ENCODE results near the gene KCNMA1. TPM values are rescaled to one million over a fixed set of nuclear protein-coding genes. Genes with fewer than 3 reads are reported as not detected.
A peak's percentile ranks its signal among the peaks of the same experiment; 100 is the strongest.

KCNMA1 gene
- total and polyA plus RNA-seq, 4 experiments from 2014 or later, result 0.26 TPM; not detected in 3

DNA sequence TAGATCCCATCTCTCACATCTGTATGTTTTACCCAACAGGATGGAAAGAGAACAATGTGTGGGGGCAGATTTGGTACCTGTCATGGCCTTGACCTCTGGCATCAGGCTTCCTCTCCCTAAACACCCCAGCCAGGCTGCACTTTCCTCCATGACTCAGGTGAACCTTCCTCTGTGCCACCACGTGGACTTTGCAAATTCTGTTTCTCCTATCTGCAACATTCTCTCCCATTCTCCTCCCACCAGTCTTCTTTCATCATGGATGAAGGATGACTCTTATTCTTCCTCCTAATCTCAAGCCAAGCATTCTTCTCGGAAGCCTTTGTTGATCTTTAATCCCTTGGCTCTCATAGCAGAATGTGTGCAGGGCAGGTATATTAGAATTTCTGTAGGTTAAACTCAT is 355.4 kb downstream of the KCNMA1 start:
- POLR2A ChIA-PET (ENCODE audit: partially characterized antibody), result no interaction called here
- intact Hi-C loops (cut with micrococcal nuclease), result no loop called here
- peaks cover 0 to 8% (median 4%) of the 10 kb centered on the region in 8 donors for H3K9me3 Mint-ChIP-seq
- no peaks in the 10 kb centered on the region for H3K9me3 ChIP-seq (ENCODE audit: control insufficient read depth in 1 of 2, low read length in 2 of 2)
- CTCF ChIA-PET (ENCODE audit: partially characterized antibody), result no interaction called here
- peaks cover 5 to 7% of the 10 kb centered on the region in 2 donors for H3K27me3 Mint-ChIP-seq
- no peak overlapping the region for H3K27ac Mint-ChIP-seq
- no peaks in the 10 kb centered on the region for H3K27me3 ChIP-seq (ENCODE audit: insufficient read depth, low read length)
- no peak for DNase-seq
- no peaks in the 10 kb centered on the region for H3K4me1 ChIP-seq (ENCODE audit: insufficient read depth, low read length)
- H3K27ac ChIP-seq (ENCODE audit: low read depth, low read length), result no peak overlapping the region
- peak overlapping the region in 2 of 8 donors; percentile 13 to 25 for H3K4me3 Mint-ChIP-seq
- H3K4me1 Mint-ChIP-seq, result peaks cover 0 to 1% (median 0%) of the 10 kb centered on the region in 4 donors
- no peaks in the 10 kb centered on the region for H3K36me3 ChIP-seq (ENCODE audit: insufficient read depth, low read length)
- H3K4me3 ChIP-seq (ENCODE audit: low read length in 2 of 2), result no peak overlapping the region
- H3K36me3 Mint-ChIP-seq, result no peaks in the 10 kb centered on the region

DNA sequence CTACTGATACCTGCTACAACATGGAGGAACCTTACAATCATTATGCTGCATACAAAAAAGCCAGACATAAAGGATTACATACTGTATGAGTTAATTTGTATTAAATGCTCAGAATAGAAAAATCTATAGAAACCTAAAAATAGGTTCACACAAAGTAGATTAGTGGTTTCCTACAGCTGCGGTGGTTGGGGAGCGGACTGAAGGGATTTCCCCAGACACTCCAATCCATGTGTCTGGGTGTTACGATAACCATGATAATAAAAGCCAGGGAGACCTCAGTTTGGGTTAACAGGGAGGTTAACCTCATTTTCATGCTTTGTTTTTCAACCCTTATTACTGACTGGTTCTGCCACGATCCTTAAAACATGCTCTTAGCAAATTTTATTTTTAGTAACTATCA is 355.9 kb downstream of the KCNMA1 start:
- Histone ChIP-seq H3K27me3 (ENCODE audit: insufficient read depth, low read length) (no peaks in the 10 kb centered on the region), H3K36me3 (ENCODE audit: insufficient read depth, low read length) (no peaks in the 10 kb centered on the region), H3K4me1 (ENCODE audit: insufficient read depth, low read length) (no peaks in the 10 kb centered on the region), H3K9me3 (ENCODE audit: control insufficient read depth in 1 of 2, low read length in 2 of 2) (no peaks in the 10 kb centered on the region), H3K4me3 (ENCODE audit: low read length in 2 of 2) (no peak overlapping the region), H3K27ac (ENCODE audit: low read depth, low read length) (no peak overlapping the region)
- peaks cover 4 to 6% of the 10 kb centered on the region in 2 donors for H3K27me3 Mint-ChIP-seq
- peaks cover 0 to 1% (median 0%) of the 10 kb centered on the region in 4 donors for H3K4me1 Mint-ChIP-seq
- no peak overlapping the region for H3K27ac Mint-ChIP-seq
- H3K4me3 Mint-ChIP-seq, result no peak overlapping the region
- ChIA-PET CTCF (ENCODE audit: partially characterized antibody) (no interaction called here), POLR2A (ENCODE audit: partially characterized antibody) (no interaction called here)
- DNase-seq, result no peak
- H3K36me3 Mint-ChIP-seq, result no peaks in the 10 kb centered on the region
- intact Hi-C loops (cut with micrococcal nuclease), result no loop called here
- H3K9me3 Mint-ChIP-seq, result peaks cover 0 to 8% (median 4%) of the 10 kb centered on the region in 8 donors

DNA sequence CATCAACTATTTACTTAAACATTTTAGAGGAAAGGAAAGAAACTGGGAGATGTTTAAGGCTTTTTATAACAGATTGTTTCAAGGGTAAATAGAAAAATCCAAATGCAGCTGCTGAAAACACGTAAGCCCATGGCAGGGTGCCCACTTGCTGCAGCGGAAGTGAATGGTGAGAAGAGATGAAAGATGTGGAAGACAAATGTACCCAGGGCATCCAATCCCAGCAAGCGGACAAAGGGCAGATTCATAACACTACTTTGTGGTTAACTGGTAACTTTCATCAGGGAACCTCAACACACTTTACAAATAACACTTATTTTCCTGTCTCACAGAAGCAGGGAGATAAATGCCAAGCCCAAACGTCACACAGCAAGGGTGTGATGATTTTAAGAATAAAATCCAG is 358.4 kb downstream of the KCNMA1 start:
- Histone ChIP-seq H3K4me1 (ENCODE audit: insufficient read depth, low read length) (no peaks in the 10 kb centered on the region), H3K4me3 (ENCODE audit: low read length in 2 of 2) (no peak overlapping the region), H3K27me3 (ENCODE audit: insufficient read depth, low read length) (no peaks in the 10 kb centered on the region), H3K36me3 (ENCODE audit: insufficient read depth, low read length) (no peaks in the 10 kb centered on the region), H3K9me3 (ENCODE audit: control insufficient read depth in 1 of 2, low read length in 2 of 2) (no peaks in the 10 kb centered on the region), H3K27ac (ENCODE audit: low read depth, low read length) (no peak overlapping the region)
- Mint-ChIP-seq H3K27me3 (peaks cover 3 to 8% of the 10 kb centered on the region in 2 donors), H3K4me1 (peaks cover 0 to 1% (median 0%) of the 10 kb centered on the region in 4 donors), H3K4me3 (no peak overlapping the region), H3K9me3 (peaks cover 0 to 8% (median 3%) of the 10 kb centered on the region in 8 donors), H3K36me3 (no peaks in the 10 kb centered on the region), H3K27ac (no peak overlapping the region)
- POLR2A ChIA-PET (ENCODE audit: partially characterized antibody), result no interaction called here
- peak in 1 of 5 donors; percentile 2 for DNase-seq
- CTCF ChIA-PET (ENCODE audit: partially characterized antibody), result no interaction called here
- intact Hi-C loops (cut with micrococcal nuclease), result no loop called here

DNA sequence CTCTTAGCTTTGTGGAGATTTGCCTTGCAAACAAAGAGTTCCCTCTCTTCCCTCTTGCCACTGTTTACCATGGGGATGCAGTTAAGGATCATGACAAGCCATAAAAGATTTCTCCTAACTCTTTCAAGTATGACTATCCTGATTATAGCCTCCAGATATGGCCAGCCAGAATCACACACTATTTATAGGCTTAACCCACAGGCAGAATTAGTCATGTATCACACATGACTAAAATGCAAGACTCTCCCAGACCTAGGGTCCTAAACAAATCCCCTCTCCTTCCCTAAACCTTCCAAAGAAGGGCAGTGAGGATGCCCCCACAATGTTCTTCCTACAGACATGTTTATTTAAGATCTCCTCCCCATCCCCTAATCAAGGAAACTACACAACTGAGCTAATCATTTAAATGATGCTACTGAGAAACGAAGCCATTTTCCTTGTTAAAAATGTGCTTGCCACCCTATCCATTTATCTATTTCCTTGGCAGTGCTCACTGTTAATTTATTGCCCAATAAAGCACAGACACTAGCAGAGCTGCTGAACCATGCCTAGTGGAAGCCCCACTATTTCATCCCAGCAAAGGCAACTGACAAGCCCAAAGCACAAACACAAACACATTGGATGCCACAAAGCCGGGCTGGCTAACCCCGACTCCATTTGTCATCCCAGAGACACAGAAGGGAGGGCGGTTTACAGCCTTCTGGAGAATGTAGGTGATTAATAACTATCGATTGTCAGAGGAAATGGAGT is 363.4 kb downstream of the KCNMA1 start:
- H3K4me1 ChIP-seq (ENCODE audit: insufficient read depth, low read length), result no peaks in the 10 kb centered on the region
- no peaks in the 10 kb centered on the region for H3K27me3 ChIP-seq (ENCODE audit: insufficient read depth, low read length)
- no peaks in the 10 kb centered on the region for H3K36me3 Mint-ChIP-seq
- H3K4me3 ChIP-seq (ENCODE audit: low read length in 2 of 2), result no peak overlapping the region
- DNase-seq, result no peak
- H3K9me3 Mint-ChIP-seq, result peaks cover 0 to 5% (median under 1%) of the 10 kb centered on the region in 8 donors
- H3K27ac ChIP-seq (ENCODE audit: low read depth, low read length), result no peak overlapping the region
- intact Hi-C loops (cut with micrococcal nuclease), result no loop called here
- ChIA-PET CTCF (ENCODE audit: partially characterized antibody) (no interaction called here), POLR2A (ENCODE audit: partially characterized antibody) (no interaction called here)
- no peaks in the 10 kb centered on the region for H3K4me1 Mint-ChIP-seq
- peaks cover 4 to 5% of the 10 kb centered on the region in 2 donors for H3K27me3 Mint-ChIP-seq
- H3K4me3 Mint-ChIP-seq, result no peak overlapping the region
- no peaks in the 10 kb centered on the region for H3K9me3 ChIP-seq (ENCODE audit: control insufficient read depth in 1 of 2, low read length in 2 of 2)
- no peak overlapping the region for H3K27ac Mint-ChIP-seq
- H3K36me3 ChIP-seq (ENCODE audit: insufficient read depth, low read length), result no peaks in the 10 kb centered on the region

DNA sequence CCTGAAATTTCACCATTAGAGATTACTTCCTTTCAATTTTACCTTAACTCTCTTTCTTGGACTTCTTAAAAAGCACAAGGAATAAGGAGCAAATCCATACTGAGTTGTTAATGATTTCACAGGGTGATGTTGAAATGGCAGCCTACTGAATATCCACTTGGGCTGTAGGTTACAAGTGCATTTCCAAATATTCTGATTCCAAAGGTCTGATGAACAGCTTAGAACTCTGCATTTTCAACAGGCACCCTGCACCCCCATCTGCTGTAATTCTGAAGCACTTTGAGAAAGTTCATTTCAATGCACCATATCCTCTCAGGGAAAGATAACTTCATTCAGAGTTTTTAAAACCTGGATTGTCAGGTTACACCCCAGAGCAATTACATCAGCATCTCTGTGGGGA is 368.4 kb downstream of the KCNMA1 start:
- Mint-ChIP-seq H3K36me3 (no peaks in the 10 kb centered on the region), H3K4me3 (no peak overlapping the region), H3K27me3 (peaks cover 2 to 4% of the 10 kb centered on the region in 2 donors), H3K4me1 (peaks cover 0 to 7% (median 5%) of the 10 kb centered on the region in 4 donors), H3K9me3 (peaks cover 0 to 7% (median 0%) of the 10 kb centered on the region in 8 donors), H3K27ac (no peak overlapping the region)
- H3K4me3 ChIP-seq (ENCODE audit: low read length in 2 of 2), result no peak overlapping the region
- no peaks in the 10 kb centered on the region for H3K36me3 ChIP-seq (ENCODE audit: insufficient read depth, low read length)
- ChIA-PET CTCF (ENCODE audit: partially characterized antibody) (no interaction called here), POLR2A (ENCODE audit: partially characterized antibody) (no interaction called here)
- no peak for DNase-seq
- no peaks in the 10 kb centered on the region for H3K4me1 ChIP-seq (ENCODE audit: insufficient read depth, low read length)
- H3K9me3 ChIP-seq (ENCODE audit: control insufficient read depth in 1 of 2, low read length in 2 of 2), result no peaks in the 10 kb centered on the region
- H3K27ac ChIP-seq (ENCODE audit: low read depth, low read length), result no peak overlapping the region
- no peaks in the 10 kb centered on the region for H3K27me3 ChIP-seq (ENCODE audit: insufficient read depth, low read length)
- intact Hi-C loops (cut with micrococcal nuclease), result no loop called here

DNA sequence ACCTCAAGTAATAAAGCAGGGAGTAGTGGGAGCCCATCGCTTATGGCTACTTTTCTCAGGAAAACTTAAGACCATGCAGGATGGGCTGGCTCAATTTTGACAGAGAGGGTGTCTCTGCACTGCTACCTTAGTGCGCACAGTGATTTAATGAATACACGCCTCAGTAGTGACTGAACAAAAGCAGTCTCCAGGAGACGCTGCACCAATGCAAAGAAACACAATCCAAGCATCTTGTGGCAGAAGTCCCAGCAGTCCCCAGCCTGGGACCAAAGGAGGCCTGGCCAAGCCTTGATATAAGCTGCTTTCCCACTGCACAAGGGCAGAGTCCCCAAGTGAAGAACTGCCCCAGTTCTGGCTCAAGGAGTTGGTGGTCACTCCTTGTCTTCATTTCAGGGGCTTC is 368.9 kb downstream of the KCNMA1 start:
- ChIA-PET CTCF (ENCODE audit: partially characterized antibody) (no interaction called here), POLR2A (ENCODE audit: partially characterized antibody) (no interaction called here)
- Mint-ChIP-seq H3K27me3 (peaks cover 2% of the 10 kb centered on the region in 2 donors), H3K36me3 (no peaks in the 10 kb centered on the region), H3K4me1 (peaks cover 0 to 10% (median 6%) of the 10 kb centered on the region in 4 donors), H3K9me3 (peaks cover 0 to 5% (median 0%) of the 10 kb centered on the region in 8 donors), H3K4me3 (no peak overlapping the region), H3K27ac (no peak overlapping the region)
- Histone ChIP-seq H3K4me1 (ENCODE audit: insufficient read depth, low read length) (no peaks in the 10 kb centered on the region), H3K27me3 (ENCODE audit: insufficient read depth, low read length) (no peaks in the 10 kb centered on the region), H3K27ac (ENCODE audit: low read depth, low read length) (no peak overlapping the region), H3K4me3 (ENCODE audit: low read length in 2 of 2) (no peak overlapping the region), H3K36me3 (ENCODE audit: insufficient read depth, low read length) (no peaks in the 10 kb centered on the region), H3K9me3 (ENCODE audit: control insufficient read depth in 1 of 2, low read length in 2 of 2) (no peaks in the 10 kb centered on the region)
- intact Hi-C loops (cut with micrococcal nuclease), result no loop called here
- DNase-seq, result no peak

- ChIA-PET CTCF (ENCODE audit: partially characterized antibody) (no interaction called here), POLR2A (ENCODE audit: partially characterized antibody) (no interaction called here)
- no peaks in the 10 kb centered on the region for H3K4me1 ChIP-seq (ENCODE audit: insufficient read depth, low read length)
- H3K4me3 Mint-ChIP-seq, result no peak overlapping the region
- H3K9me3 ChIP-seq (ENCODE audit: control insufficient read depth in 1 of 2, low read length in 2 of 2), result no peaks in the 10 kb centered on the region
- intact Hi-C loops (cut with micrococcal nuclease), result no loop called here
- no peak overlapping the region for H3K4me3 ChIP-seq (ENCODE audit: low read length in 2 of 2)
- no peaks in the 10 kb centered on the region for H3K36me3 ChIP-seq (ENCODE audit: insufficient read depth, low read length)
- H3K4me1 Mint-ChIP-seq, result peaks cover 0 to 12% (median 6%) of the 10 kb centered on the region in 4 donors
- no peaks in the 10 kb centered on the region for H3K27me3 ChIP-seq (ENCODE audit: insufficient read depth, low read length)
- H3K27me3 Mint-ChIP-seq, result peaks cover 2% of the 10 kb centered on the region in 2 donors
- no peak for DNase-seq
- no peaks in the 10 kb centered on the region for H3K36me3 Mint-ChIP-seq
- no peak overlapping the region for H3K27ac Mint-ChIP-seq
- no peak overlapping the region for H3K27ac ChIP-seq (ENCODE audit: low read depth, low read length)
- peaks cover 0 to 5% (median 0%) of the 10 kb centered on the region in 8 donors for H3K9me3 Mint-ChIP-seq
These were observed 369.6 kb downstream of the KCNMA1 start for GRCh38 chr10:77267703-77268675.

Measured in CD4-positive, alpha-beta memory T cell (primary cell).